CD4-positive, alpha-beta T cell treated with Interleukin-4 for 4 hours (primary cell): Measurements from ENCODE around the gene PEAR1.

Source experiments
- DNase-seq: peaks from one replicate; pipeline ENCODE4 v3.0.0-alpha.2; 2020

Gene PEAR1

DNA sequence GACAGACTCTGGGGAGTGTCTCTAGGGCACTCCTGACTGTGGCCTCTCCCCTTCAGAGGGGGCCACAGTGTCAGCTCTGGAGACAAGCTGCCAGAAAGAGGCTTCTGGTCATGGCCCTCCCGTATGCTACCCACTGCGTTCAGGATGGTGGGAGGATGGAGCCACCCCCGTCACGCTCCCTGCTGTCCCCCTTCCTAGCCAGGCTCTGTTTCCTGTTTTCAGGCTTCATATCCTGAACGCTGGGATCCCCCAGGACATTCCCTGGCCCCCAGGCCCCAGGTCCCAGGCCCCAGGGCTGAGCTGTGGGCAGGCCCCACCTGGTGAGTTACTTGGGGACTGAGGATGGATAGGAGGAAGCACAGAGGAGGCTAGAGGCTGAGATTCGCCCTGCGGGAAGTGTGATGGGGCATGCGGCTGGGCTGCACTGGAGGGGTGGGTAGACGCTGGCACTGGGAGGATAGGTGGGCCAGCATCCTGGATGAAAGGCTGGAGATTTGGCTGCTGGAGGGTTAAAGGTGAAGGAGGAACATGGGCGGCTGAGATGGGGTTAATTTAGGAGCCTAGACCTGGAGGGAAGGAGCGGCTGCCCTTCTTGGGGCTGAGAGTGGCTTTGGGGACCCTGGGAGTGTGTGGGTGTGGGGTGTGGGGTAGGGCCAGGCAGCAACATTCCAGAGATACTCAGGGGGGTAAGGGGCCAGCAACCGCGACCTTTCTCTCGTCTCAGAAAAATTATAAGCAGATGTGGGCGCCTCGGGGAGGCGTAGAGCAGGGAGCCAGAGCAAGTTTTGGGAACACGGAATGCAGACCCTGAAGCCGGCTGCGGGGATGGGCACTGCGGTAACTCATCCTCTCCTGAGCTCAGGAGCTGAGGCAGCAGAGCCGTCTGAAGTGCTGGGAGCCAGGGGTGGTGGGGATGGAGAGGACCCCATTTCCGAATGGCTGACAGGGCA, 8.7 kb downstream of the PEAR1 start:
- no peak for DNase-seq

DNA sequence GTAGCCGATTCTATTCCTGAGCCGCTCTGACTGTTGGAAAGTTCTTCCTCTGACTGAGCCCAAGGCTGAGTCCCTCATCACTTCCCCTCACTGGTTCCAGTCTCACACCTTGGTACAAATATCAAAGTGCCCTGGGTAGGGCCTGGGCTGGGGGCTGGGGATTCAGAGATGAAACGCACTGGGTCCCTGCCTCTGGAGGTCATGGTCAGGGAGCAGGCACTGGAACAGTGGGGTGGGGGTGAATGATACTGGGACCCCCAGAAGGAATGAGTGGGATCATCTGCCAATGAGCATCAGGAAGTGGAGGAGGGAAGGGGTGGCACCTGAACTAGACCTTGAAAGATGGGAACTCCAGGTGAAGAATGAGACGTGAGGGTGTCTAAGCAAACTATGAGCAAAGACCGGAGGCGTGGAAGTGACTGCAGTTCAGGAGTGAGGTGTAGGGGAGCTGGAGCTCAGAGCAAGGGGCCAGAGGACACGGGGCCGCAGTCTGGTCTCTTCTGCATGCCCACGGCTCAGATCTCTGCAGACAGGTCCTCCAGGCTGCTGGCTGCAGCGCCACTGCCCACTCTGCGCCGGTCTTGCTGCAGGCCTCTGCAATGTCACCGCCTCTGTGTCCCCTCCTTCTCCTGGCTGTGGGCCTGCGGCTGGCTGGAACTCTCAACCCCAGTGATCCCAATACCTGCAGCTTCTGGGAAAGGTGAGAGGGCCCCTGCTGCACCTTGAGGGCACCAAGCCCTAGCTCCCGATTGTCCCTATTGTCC, 10.0 kb downstream of the PEAR1 start:
- no peak for DNase-seq

- DNase-seq: no peak
Observed at GRCh38 chr1:156904187-156904959, 10.9 kb downstream of the PEAR1 start.

- DNase-seq: no peak
Observed at GRCh38 chr1:156905176-156905575, 11.7 kb downstream of the PEAR1 start.

GRCh38 chr1:156905651-156906050, 12.1 kb downstream of the PEAR1 start:
- DNase-seq: no peak

DNA sequence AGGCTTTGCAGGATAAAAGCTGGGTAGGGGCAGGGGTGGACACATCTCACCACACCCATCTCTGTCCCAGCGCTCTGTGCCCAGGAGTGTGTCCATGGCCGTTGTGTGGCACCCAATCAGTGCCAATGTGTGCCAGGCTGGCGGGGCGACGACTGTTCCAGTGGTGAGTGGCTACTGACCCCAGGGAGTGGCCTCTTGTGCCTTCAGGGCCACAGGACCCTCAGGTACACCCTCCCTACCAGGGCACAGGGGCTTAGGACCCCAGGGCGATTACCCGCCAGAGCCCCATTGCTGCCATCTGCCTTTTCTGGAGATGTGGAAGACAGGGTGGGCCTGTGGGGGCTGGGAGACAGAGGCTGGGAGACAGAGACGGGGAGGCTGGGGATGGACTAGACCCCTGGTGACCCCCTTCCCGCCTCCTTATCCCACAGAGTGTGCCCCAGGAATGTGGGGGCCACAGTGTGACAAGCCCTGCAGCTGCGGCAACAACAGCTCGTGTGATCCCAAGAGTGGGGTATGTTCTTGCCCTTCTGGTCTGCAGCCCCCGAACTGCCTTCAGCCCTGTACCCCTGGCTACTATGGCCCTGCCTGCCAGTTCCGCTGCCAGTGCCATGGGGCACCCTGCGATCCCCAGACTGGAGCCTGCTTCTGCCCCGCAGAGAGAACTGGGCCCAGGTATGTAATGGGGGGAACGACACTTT, 12.8 kb downstream of the PEAR1 start:
- DNase-seq: no peak

DNA sequence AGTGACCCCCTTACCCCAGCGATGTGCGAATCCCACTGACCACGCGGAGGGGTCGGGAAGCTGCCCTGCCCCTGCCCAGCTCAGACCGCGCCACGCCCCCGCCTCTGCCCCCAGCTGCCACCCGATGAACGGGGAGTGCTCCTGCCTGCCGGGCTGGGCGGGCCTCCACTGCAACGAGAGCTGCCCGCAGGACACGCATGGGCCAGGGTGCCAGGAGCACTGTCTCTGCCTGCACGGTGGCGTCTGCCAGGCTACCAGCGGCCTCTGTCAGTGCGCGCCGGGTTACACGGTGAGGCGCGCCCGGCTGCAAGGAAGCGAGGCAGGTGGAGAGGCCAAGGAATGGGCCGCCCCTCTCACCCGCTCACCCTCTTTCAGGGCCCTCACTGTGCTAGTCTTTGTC, 15.0 kb downstream of the PEAR1 start:
- no peak for DNase-seq

DNA sequence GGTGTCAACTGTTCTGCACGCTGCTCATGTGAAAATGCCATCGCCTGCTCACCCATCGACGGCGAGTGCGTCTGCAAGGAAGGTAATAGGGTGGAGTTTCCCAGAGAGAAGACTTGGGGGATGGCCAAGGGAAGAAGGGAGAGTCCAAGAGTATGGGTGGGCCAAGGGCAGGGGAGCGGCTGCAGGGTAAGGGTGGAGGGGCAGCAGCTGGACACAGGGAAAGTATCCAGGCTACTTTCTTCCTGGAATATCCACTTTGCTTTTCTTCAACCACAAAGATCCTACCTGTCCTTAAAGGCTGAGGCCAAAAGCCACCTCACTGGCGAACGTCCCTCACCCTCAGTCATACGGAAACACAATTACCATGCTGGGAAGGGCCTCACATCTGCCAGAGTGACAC, 15.4 kb downstream of the PEAR1 start:
- no peak for DNase-seq

DNA sequence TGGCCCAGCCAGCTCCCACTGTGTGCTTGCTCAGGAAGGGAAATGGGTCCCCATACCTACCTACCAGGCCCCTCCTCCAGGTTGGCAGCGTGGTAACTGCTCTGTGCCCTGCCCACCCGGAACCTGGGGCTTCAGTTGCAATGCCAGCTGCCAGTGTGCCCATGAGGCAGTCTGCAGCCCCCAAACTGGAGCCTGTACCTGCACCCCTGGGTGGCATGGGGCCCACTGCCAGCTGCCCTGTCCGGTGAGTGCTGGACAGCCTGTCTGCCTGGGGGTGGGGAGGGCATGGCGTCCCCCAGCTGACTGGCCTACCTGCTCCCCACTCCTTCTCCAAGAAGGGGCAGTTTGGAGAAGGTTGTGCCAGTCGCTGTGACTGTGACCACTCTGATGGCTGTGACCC, 16.2 kb downstream of the PEAR1 start:
- no peak for DNase-seq

DNA sequence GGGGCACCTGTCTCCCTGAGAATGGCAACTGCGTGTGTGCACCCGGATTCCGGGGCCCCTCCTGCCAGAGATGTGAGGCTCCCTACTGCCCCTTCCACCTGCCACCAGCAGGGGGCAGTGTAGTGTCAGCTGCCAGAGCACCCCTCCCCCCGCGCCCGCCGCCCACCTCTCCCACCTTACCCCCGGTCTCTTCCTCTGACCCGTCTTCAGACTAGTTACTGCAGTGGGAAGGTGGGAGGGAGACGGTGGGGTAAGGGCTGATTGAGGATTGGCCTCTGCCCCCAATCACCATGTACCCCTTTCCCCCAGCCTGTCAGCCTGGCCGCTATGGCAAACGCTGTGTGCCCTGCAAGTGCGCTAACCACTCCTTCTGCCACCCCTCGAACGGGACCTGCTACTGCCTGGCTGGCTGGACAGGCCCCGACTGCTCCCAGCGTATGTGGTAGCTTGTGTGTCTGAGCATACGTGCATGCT, 16.8 kb downstream of the PEAR1 start:
- DNase-seq: peak; percentile 30

DNA sequence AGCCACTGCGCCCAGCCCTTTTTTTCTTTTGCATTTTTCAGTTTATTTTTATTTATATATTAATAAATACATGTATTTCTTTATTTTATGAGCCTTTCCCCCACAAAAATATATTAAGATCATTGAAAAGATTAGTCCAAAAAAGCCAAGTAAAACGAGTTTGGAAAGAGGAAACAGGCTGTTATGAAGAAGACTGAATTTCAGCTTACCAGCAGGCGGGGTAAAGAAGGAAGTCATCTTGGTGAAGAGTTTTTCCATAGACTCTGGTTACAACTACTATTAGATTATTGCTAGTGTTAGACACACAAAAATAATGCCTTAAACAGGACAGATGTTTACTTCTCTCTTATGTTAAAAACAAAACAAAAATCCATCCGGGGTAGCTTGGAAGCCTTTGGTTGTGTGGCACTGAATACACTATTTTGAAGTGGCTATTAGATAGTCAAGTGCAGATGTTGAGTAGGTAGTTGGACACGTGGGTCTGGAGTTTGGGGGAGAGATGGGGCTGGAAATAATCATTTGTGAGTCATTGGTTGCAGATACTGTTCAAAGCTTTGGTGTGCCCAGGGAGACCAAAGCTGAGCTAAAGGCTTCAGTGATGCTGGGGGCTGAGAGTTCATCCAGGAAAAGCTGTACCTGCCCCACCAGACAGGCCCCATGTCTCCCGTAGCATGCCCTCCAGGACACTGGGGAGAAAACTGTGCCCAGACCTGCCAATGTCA, 18.2 kb downstream of the PEAR1 start:
- DNase-seq: no peak

GRCh38 chr1:156912310-156912709, 18.8 kb downstream of the PEAR1 start:
- DNase-seq: no peak

GRCh38 chr1:156912861-156913808, 19.6 kb downstream of the PEAR1 start:
- DNase-seq: no peak

- no peak for DNase-seq
Observed at GRCh38 chr1:156913809-156914387, 20.4 kb downstream of the PEAR1 start.

- no peak for DNase-seq
Observed at GRCh38 chr1:156914440-156914856, 20.9 kb downstream of the PEAR1 start.

- DNase-seq: peak; percentile 12
Observed at GRCh38 chr1:156920233-156921052, 26.9 kb downstream of the PEAR1 start, which contains the start of gene LRRC71. Gene LRRC71 (plus strand): TSS chr1:156920632. CDS start chr1:156920804, 172 bp downstream.

DNA sequence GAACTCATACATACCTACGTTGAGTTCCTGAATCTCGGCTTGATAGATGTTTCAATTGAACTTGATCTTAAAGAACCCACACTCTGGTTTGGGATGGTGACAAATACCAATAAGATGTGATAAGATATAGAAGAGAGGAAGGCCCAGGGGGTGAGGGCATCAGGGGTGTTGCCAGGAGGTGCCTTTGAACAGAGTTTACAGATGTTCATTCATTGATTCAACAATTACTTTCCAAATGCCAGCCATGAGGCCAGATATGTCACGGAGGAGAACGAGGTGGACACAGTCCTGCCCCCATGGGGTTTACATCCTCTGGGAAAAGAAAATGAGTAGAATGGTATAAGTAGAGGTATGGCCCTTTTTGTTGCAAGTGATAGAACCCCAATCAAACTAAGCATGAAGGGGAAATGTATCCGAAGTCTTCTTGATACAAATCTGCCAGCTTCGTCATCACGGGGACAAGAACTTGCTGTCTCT, 27.6 kb downstream of the PEAR1 start:
- DNase-seq: no peak

DNA sequence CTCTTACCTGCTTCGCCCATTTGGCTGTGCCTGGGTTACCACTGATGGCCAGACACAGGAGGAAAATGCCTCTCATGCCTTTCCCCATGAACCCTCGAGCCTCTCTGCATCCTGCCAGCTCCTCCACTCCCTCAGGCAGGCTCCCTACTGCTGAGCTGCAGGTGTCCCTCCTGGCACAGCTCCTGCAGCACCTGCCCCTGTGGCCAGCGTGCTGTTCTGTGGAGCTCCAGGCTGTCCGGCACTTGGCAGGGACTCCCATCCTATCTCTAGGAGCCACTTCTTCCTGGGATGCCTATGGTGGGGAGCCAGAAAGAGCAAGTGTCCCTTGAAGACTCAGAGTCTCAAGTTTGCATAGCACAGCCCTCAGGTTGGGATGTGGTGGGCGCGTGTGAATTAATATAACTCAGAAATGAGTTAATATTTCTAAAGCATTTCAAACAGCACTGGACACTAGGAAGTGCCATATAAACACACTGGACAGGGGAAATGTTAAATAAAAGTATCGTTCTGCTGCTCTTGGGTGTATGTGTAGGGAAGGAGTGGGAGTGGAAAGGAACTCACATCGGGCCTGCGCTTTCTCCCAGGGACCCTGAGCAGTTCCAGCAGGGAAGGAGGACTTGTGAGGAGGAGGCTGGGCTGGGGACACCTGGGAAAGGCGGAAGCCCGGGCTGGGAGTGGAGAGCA, 29.6 kb downstream of the PEAR1 start:
- no peak for DNase-seq
